GM21825 (cell line): Measurements from ENCODE around the gene DCST1.

Experiments used
- ATAC-seq: cut with Tn5 transposase; IDR thresholded peaks from one replicate; pipeline ENCODE4 v1.9.1; 2021; ENCODE audit warnings: mild to moderate bottlenecking, moderate library complexity; ENCODE audit not compliant: unreplicated experiment

DCST1 gene

GRCh38 chr1:155001425-155001674 is 32.3 kb upstream of the DCST1 start:
- no peak for ATAC-seq

GRCh38 chr1:155001675-155002463 is 31.8 kb upstream of the DCST1 start:
- ATAC-seq, result peak; percentile 46

GRCh38 chr1:155002464-155003226 is 31.0 kb upstream of the DCST1 start, which contains the start of gene ZBTB7B:
TSS of gene ZBTB7B (plus strand) at chr1:155002802. CDS start at chr1:155014661, 11,859 bp downstream.
- no peak for ATAC-seq

- ATAC-seq, result no peak
Observed at GRCh38 chr1:155003227-155003765, 30.3 kb upstream of the DCST1 start.

GRCh38 chr1:155003766-155004351 is 29.8 kb upstream of the DCST1 start:
- no peak for ATAC-seq

- ATAC-seq, result no peak
Observed at GRCh38 chr1:155004352-155005075, 29.1 kb upstream of the DCST1 start.

GRCh38 chr1:155005076-155006011 is 28.3 kb upstream of the DCST1 start:
- no peak for ATAC-seq

- ATAC-seq, result no peak
Observed at GRCh38 chr1:155006601-155007101, 27.0 kb upstream of the DCST1 start.

GRCh38 chr1:155007251-155007828 is 26.3 kb upstream of the DCST1 start:
- ATAC-seq, result no peak

GRCh38 chr1:155008015-155008941 is 25.3 kb upstream of the DCST1 start:
- ATAC-seq, result no peak

- ATAC-seq, result no peak
Observed at GRCh38 chr1:155009221-155009711, 24.4 kb upstream of the DCST1 start.

- no peak for ATAC-seq
Observed at GRCh38 chr1:155009742-155010141, 23.9 kb upstream of the DCST1 start.

GRCh38 chr1:155010211-155010918 is 23.3 kb upstream of the DCST1 start:
- no peak for ATAC-seq

- ATAC-seq, result no peak
Observed at GRCh38 chr1:155011004-155011416, 22.6 kb upstream of the DCST1 start.

- ATAC-seq, result no peak
Observed at GRCh38 chr1:155011437-155012025, 22.1 kb upstream of the DCST1 start.

- no peak for ATAC-seq
Observed at GRCh38 chr1:155012026-155012546, 21.5 kb upstream of the DCST1 start.
